Karpas-422 (cell line): ENCODE measurements around the gene C10orf143. TPM values are rescaled to one million over a fixed set of nuclear protein-coding genes. Genes with fewer than 3 reads are reported as not detected.

ENCODE experiments used
- DNase-seq: peaks from one replicate; pipeline ENCODE4 v3.0.0-alpha.2; 2015
- H2AFZ ChIP-seq: fragments of 200-600 bp; sonication (generic); 2 replicates; pipeline ENCODE4 v1.6.1; 2014; ENCODE audit warnings: antibody characterized with exemption, low read length, mixed read lengths
- H3K27ac ChIP-seq: fragments of 200-600 bp; sonication (generic); 2 replicates; pipeline ENCODE4 v1.5.1; 2014; ENCODE audit warnings: mild to moderate bottlenecking, low read length, moderate library complexity
- H3K27me3 ChIP-seq: fragments of 200-600 bp; sonication (generic); 2 replicates; pipeline ENCODE4 v1.6.1; 2014; ENCODE audit warnings: low read length, mixed read lengths
- H3K36me3 ChIP-seq: fragments of 200-600 bp; sonication (generic); 2 replicates; pipeline ENCODE4 v1.6.1; 2014; ENCODE audit warnings: low read length, mixed read lengths; ENCODE audit not compliant: insufficient read depth
- H3K4me1 ChIP-seq: fragments of 200-600 bp; sonication (generic); 2 replicates; pipeline ENCODE4 v1.6.1; 2014; ENCODE audit warnings: mild to moderate bottlenecking, low read length, mixed read lengths
- H3K4me2 ChIP-seq: fragments of 200-600 bp; sonication (generic); 2 replicates; pipeline ENCODE4 v1.6.1; 2014; ENCODE audit warnings: low read length, low read depth, mild to moderate bottlenecking; ENCODE audit not compliant: poor library complexity, severe bottlenecking
- H3K4me3 ChIP-seq: fragments of 200-600 bp; sonication (generic); 2 replicates; pipeline ENCODE4 v1.5.1; 2014; ENCODE audit warnings: mild to moderate bottlenecking, antibody characterized with exemption, low read length, mixed read lengths
- H3K79me2 ChIP-seq: fragments of 200-600 bp; sonication (generic); 2 replicates; pipeline ENCODE4 v1.6.1; 2014; ENCODE audit warnings: mild to moderate bottlenecking, low read length, mixed read lengths
- H3K9ac ChIP-seq: fragments of 200-600 bp; sonication (generic); 2 replicates; pipeline ENCODE4 v1.6.0; 2014; ENCODE audit warnings: low read length
- H3K9me2 ChIP-seq: fragments of 200-600 bp; sonication (generic), shearing (Covaris generic); replicated peaks from 2 replicates; pipeline ENCODE4 v1.6.0; 2014; ENCODE audit warnings: mild to moderate bottlenecking, low read length, moderate library complexity; ENCODE audit not compliant: insufficient read depth
- H3K9me3 ChIP-seq: fragments of 300-700, 200-600 bp; sonication (generic); 2 replicates; pipeline ENCODE4 v1.6.1; 2014; ENCODE audit warnings: low read length, mixed read lengths
- H4K20me1 ChIP-seq: fragments of 200-600 bp; sonication (generic); 2 replicates; pipeline ENCODE4 v1.6.1; 2014; ENCODE audit warnings: mild to moderate bottlenecking, antibody characterized with exemption, low read length, low read depth; ENCODE audit not compliant: insufficient read depth
- total RNA-seq: library from RNA; depleted of rRNA; stranded (reverse); fragments of >200 nt; shearing (Covaris generic); gene quantifications from 2 replicates; pipeline ENCODE4 v1.2.3, GENCODE V29; 2014; ENCODE audit warnings: low replicate concordance

C10orf143 gene
- total RNA-seq, 1 experiment from 2014 or later = 0.75 TPM

GRCh38 chr10:130036296-130037065 is 74.1 kb downstream of the C10orf143 start:
- no peaks in the 10 kb centered on the region for H3K9me2 ChIP-seq
- H3K4me3 ChIP-seq = no peak overlapping the region
- H3K79me2 ChIP-seq = no peaks in the 10 kb centered on the region
- H3K4me1 ChIP-seq = no peaks in the 10 kb centered on the region
- no peak overlapping the region for H3K27ac ChIP-seq
- no peaks in the 10 kb centered on the region for H3K36me3 ChIP-seq
- H3K9ac ChIP-seq = no peak overlapping the region
- no peaks in the 10 kb centered on the region for H3K9me3 ChIP-seq
- no peak overlapping the region for H2AFZ ChIP-seq
- H3K27me3 ChIP-seq = no peaks in the 10 kb centered on the region
- DNase-seq = no peak
- no peaks in the 10 kb centered on the region for H4K20me1 ChIP-seq
- H3K4me2 ChIP-seq = no peak overlapping the region

GRCh38 chr10:130029209-130029608 is 81.4 kb downstream of the C10orf143 start:
- Histone ChIP-seq H3K9me3 (no peaks in the 10 kb centered on the region), H3K9me2 (no peaks in the 10 kb centered on the region), H3K79me2 (no peaks in the 10 kb centered on the region), H3K27ac (no peak overlapping the region), H3K4me3 (no peak overlapping the region), H3K4me1 (no peaks in the 10 kb centered on the region), H3K27me3 (no peaks in the 10 kb centered on the region), H2AFZ (no peak overlapping the region), H3K4me2 (no peak overlapping the region), H4K20me1 (no peaks in the 10 kb centered on the region), H3K9ac (no peak overlapping the region), H3K36me3 (no peaks in the 10 kb centered on the region)
- no peak for DNase-seq

GRCh38 chr10:130028465-130028819 is 82.2 kb downstream of the C10orf143 start:
- H3K9ac ChIP-seq = no peak overlapping the region
- no peaks in the 10 kb centered on the region for H3K27me3 ChIP-seq
- no peaks in the 10 kb centered on the region for H3K36me3 ChIP-seq
- H3K4me2 ChIP-seq = no peak overlapping the region
- H3K9me3 ChIP-seq = no peaks in the 10 kb centered on the region
- H3K79me2 ChIP-seq = no peaks in the 10 kb centered on the region
- DNase-seq = no peak
- H3K4me3 ChIP-seq = no peak overlapping the region
- no peak overlapping the region for H3K27ac ChIP-seq
- no peaks in the 10 kb centered on the region for H3K4me1 ChIP-seq
- H2AFZ ChIP-seq = no peak overlapping the region
- H3K9me2 ChIP-seq = no peaks in the 10 kb centered on the region
- H4K20me1 ChIP-seq = no peaks in the 10 kb centered on the region

- H3K27me3 ChIP-seq = no peaks in the 10 kb centered on the region
- no peaks in the 10 kb centered on the region for H3K36me3 ChIP-seq
Measured at GRCh38 chr10:130027716-130028464, 82.7 kb downstream of the C10orf143 start.

GRCh38 chr10:130026670-130027456 is 83.8 kb downstream of the C10orf143 start:
- Histone ChIP-seq H3K9me2 (no peaks in the 10 kb centered on the region), H3K9me3 (no peaks in the 10 kb centered on the region), H3K27ac (no peak overlapping the region), H4K20me1 (no peaks in the 10 kb centered on the region), H3K27me3 (no peaks in the 10 kb centered on the region), H2AFZ (no peak overlapping the region), H3K36me3 (no peaks in the 10 kb centered on the region), H3K4me2 (no peak overlapping the region), H3K79me2 (no peaks in the 10 kb centered on the region), H3K9ac (no peak overlapping the region), H3K4me3 (no peak overlapping the region), H3K4me1 (no peaks in the 10 kb centered on the region)
- DNase-seq = no peak

More at GRCh38 chr10:130027716-130028464, 82.7 kb downstream of the C10orf143 start:
- H3K9me2 ChIP-seq = no peaks in the 10 kb centered on the region
- DNase-seq = no peak
- H3K4me2 ChIP-seq = no peak overlapping the region
- H2AFZ ChIP-seq = no peak overlapping the region
- H3K79me2 ChIP-seq = no peaks in the 10 kb centered on the region
- no peaks in the 10 kb centered on the region for H3K4me1 ChIP-seq
- no peaks in the 10 kb centered on the region for H3K9me3 ChIP-seq
- H3K4me3 ChIP-seq = no peak overlapping the region
- H3K9ac ChIP-seq = no peak overlapping the region
- no peak overlapping the region for H3K27ac ChIP-seq
- no peaks in the 10 kb centered on the region for H4K20me1 ChIP-seq

GRCh38 chr10:130025811-130026485 is 84.7 kb downstream of the C10orf143 start:
- H3K4me2 ChIP-seq = no peak overlapping the region
- H3K4me3 ChIP-seq = no peak overlapping the region
- H3K9me2 ChIP-seq = no peaks in the 10 kb centered on the region
- no peak overlapping the region for H2AFZ ChIP-seq
- H3K79me2 ChIP-seq = no peaks in the 10 kb centered on the region
- no peak overlapping the region for H3K9ac ChIP-seq
- no peaks in the 10 kb centered on the region for H4K20me1 ChIP-seq
- H3K4me1 ChIP-seq = no peaks in the 10 kb centered on the region
- H3K27ac ChIP-seq = no peak overlapping the region
- no peak for DNase-seq
- H3K36me3 ChIP-seq = no peaks in the 10 kb centered on the region
- H3K9me3 ChIP-seq = no peaks in the 10 kb centered on the region
- no peaks in the 10 kb centered on the region for H3K27me3 ChIP-seq

GRCh38 chr10:130025326-130025725 is 85.3 kb downstream of the C10orf143 start:
- DNase-seq = no peak
- Histone ChIP-seq H2AFZ (no peak overlapping the region), H3K9me2 (no peaks in the 10 kb centered on the region), H4K20me1 (no peaks in the 10 kb centered on the region), H3K27me3 (no peaks in the 10 kb centered on the region), H3K9ac (no peak overlapping the region), H3K4me2 (no peak overlapping the region), H3K4me3 (no peak overlapping the region), H3K36me3 (no peaks in the 10 kb centered on the region), H3K4me1 (no peaks in the 10 kb centered on the region), H3K27ac (no peak overlapping the region), H3K9me3 (no peaks in the 10 kb centered on the region), H3K79me2 (no peaks in the 10 kb centered on the region)
